ENCODE results near the gene ALPK1.

DNA sequence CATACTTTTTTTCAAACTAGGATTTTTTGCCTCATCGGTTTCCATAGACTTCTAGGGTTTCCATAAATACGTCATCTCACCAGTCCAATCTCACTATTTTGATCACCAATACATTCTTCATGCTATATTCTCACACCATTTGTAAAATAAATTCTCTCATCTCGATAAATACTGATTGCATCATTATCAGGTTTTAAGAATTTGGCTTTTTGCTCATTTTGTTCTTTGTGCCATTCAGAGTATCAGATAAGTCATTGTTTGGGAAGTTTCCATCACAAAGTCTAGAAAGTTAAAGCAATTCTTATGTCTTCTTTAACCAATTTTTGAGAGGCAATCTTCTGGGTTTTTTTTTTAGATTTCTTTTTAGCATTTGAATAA is 81.1 kb downstream of the ALPK1 start:
- TF ChIP-seq, protein P1, sequence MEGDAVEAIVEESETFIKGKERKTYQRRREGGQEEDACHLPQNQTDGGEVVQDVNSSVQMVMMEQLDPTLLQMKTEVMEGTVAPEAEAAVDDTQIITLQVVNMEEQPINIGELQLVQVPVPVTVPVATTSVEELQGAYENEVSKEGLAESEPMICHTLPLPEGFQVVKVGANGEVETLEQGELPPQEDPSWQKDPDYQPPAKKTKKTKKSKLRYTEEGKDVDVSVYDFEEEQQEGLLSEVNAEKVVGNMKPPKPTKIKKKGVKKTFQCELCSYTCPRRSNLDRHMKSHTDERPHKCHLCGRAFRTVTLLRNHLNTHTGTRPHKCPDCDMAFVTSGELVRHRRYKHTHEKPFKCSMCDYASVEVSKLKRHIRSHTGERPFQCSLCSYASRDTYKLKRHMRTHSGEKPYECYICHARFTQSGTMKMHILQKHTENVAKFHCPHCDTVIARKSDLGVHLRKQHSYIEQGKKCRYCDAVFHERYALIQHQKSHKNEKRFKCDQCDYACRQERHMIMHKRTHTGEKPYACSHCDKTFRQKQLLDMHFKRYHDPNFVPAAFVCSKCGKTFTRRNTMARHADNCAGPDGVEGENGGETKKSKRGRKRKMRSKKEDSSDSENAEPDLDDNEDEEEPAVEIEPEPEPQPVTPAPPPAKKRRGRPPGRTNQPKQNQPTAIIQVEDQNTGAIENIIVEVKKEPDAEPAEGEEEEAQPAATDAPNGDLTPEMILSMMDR (IDR thresholded peaks at IDR 0.05), result no peak
- TF ChIP-seq POLR2A (IDR thresholded peaks at IDR 0.05) (no peak), POLR2AphosphoS5 (IDR thresholded peaks at IDR 0.05) (no peak)

Measured in prostate gland (tissue), 2 donors.